ENCODE data around the gene RAB23.
"Not testable (repeated sequence)": the region's sequence is repeated elsewhere in the genome, so short reads cannot be mapped to it uniquely, and the experiment has no call there.

Gene RAB23

DNA sequence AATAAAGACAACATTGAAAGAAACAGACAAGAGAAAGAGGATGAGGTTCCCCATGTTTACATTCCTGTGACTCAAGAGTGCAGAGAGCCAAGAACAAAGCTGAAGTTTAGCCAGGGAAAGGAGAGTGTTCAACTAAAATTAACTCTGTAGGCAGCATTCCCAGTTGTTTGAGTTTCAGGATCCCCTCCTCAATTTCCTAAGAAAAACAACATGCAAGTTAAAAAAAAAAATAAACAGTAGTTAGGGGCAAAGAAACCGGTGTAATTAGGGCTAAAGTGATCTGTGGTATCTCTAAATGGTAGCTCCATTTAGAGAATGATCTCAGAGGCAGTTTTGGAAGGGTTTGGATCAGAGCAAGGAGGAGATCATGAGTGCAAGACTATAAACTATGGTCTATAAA, 30.9 kb upstream of the RAB23 start:
- no peak for TF ChIP-seq POLR2A (IDR thresholded peaks at IDR 0.05; ENCODE audit: low read depth, low read length)
- no peak for DNase-seq (ENCODE audit: insufficient read length, low spot score)
- FAIRE-seq, result no peak

DNA sequence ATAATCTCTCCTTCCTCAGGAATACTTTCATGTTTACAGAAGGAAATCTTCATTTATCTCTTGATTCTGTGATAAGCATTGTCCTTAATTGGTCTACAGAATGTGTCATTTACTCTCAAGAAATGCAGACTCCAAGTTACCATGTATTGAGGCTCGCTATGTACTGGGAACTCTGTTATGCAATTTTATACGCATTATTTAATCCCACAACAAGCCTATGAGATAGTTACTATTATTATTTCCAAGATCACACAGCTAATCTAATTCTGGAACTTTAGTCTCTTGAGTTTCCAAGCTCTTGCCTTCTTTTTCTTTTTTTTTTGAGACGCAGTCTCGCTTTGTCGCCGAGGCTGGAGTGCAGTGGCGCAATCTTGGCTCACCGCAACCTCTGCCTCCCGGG, 30.0 kb upstream of the RAB23 start:
- no peak for TF ChIP-seq POLR2A (IDR thresholded peaks at IDR 0.05; ENCODE audit: low read depth, low read length)
- no peak for FAIRE-seq
- DNase-seq (ENCODE audit: insufficient read length, low spot score), result no peak

DNA sequence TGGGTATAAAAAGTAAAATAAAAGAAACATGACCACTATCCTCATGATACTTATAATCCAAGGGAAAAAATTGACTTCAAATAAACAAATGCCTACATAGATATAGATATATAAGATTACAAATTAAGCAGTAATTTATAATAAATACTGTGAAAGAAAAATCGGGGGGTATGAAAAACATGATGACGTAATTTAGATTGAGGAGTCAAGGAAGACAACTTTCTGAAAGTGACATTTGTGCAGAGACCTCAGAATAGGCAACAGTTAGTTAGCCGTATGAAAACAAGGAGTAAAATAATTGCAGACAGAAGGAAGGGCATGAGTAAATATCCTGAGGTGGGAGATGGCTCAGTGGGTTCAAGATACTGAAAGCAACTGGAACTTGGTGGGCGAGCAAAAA, 28.2 kb upstream of the RAB23 start:
- no peak for TF ChIP-seq POLR2A (IDR thresholded peaks at IDR 0.05; ENCODE audit: low read depth, low read length)
- no peak for DNase-seq (ENCODE audit: insufficient read length, low spot score)
- no peak for FAIRE-seq

DNA sequence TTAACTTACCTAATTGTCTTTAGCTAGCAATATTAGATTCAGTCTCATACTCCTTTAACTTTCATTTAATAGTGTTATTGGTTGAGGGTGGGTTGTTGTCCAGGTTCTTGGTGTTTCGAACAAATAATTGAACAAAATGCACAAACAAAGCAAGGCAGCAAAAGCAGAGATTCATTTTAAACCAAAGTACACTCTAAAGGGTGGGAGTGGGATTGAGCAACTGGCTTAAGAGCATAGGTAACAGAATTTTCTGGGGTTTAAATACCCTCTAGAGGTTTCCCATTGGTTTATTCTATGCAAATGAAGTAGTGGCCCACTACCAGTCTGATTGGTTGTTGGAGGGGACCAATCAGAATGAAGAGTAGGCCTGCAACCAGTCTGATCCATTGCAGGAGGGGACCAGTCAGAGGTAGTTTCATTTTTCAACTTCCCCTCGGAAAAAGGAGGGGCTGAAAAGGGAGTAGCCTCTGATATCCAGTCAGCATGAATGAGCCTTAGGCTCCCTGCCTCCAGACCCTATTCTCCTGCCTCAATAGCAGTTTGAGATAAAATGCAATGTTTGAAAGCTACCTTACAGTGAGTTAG, 26.3 kb upstream of the RAB23 start:
- FAIRE-seq (no peak), DNase-seq (ENCODE audit: insufficient read length, low spot score) (no peak)
- TF ChIP-seq POLR2A (IDR thresholded peaks at IDR 0.05; ENCODE audit: low read depth, low read length), result no peak

DNA sequence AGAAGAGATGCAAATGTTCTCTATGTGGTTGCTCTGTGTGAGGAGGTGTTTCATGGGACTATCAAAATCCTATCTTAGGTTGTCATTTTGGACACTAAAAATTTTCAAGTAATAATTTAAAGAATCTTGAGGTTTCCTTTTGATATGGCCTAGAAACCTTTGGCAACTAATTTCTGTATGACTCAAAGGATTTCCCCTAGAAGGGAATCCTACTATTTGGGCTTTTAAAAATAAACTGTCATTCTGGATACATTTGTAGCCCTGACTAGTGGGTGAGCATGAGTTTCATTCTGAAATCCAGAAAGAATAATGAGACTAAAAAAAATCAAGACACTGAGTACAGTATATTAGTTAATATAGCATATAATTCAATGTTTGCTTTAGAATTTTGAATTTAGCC, 25.5 kb upstream of the RAB23 start:
- no peak for DNase-seq (ENCODE audit: insufficient read length, low spot score)
- no peak for TF ChIP-seq POLR2A (IDR thresholded peaks at IDR 0.05; ENCODE audit: low read depth, low read length)
- no peak for FAIRE-seq

DNA sequence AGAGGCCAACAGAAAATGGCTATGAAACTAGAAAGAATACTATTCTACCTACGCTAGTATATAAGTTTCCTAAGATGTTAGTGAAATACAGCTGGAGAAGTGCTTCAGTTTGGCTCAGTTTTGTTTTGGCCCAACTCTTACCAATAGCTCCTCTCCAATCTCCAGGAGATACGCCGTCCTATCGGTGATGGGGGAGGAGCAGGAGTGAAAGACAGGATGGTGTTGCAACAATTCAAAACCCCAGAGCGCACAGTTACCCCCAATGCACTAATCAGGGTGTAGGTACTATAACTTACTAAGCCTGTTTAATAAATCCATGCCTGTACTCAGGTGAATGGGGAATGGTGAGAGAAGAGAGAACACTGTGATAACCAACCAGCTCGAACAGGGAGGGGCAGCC, 24.2 kb upstream of the RAB23 start:
- no peak for TF ChIP-seq POLR2A (IDR thresholded peaks at IDR 0.05; ENCODE audit: low read depth, low read length)
- FAIRE-seq (no peak), DNase-seq (ENCODE audit: insufficient read length, low spot score) (no peak)

DNA sequence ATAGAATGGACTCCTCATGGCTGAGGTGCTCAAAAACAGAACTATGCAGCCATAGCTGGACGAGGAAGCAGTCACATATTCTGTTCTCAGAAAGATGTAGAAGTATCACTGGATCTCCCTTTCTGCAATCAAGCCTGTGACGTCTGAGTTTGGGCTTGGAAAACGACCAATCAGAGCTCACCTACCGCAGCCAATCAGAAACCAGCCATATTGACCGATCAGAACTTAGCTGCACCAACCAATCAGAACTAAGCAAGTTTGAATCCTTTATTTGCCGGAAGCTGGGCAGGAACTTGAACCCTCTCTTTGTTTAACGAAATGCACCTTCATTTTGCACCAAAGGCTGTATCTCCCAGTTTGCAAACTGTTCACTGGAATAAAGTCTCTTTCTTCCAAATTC, 21.8 kb upstream of the RAB23 start:
- no peak for DNase-seq (ENCODE audit: insufficient read length, low spot score)
- no peak for FAIRE-seq
- TF ChIP-seq POLR2A (IDR thresholded peaks at IDR 0.05; ENCODE audit: low read depth, low read length), result no peak

DNA sequence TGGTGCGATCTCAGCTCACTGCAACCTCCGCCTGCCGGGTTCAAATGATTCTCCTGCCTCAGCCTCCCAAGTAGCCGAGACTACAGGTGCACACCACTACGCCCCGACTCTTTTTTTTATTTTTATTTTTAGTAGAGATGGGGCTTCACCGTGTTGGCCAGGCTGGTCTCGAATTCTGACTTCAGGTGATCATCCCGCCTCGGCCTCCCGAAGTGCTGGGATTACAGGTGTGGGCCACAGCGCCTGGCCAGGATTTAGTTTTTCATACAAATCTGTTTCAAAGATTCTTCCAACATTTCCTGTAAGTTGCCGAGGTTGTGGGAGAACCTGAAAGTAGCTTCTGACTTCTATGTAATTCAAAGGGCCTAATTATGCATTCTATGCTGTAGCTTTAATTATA, 21.4 kb upstream of the RAB23 start:
- FAIRE-seq; DNase-seq (ENCODE audit: insufficient read length, low spot score): not testable (repeated sequence)

DNA sequence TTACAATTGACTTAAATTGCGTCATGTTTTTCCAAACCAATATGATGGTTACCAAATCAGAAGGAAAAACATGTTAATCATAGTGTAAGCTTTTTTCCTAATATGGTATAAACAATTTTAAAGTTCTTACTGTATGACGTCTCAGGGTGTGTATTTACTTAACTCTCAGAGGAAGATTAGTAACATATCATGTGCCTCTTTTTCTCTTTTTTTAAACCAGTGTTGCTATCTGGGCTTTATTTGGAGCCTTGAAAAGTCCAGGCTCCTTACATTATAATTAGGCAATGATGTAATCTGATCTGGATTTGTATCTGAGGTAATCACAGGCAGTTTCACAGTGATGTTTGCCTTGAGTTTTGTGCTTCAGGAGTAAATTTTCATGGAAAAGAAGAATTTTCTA, 20.4 kb upstream of the RAB23 start:
- DNase-seq (ENCODE audit: insufficient read length, low spot score), result no peak
- no peak for FAIRE-seq
- TF ChIP-seq POLR2A (IDR thresholded peaks at IDR 0.05; ENCODE audit: low read depth, low read length), result no peak

DNA sequence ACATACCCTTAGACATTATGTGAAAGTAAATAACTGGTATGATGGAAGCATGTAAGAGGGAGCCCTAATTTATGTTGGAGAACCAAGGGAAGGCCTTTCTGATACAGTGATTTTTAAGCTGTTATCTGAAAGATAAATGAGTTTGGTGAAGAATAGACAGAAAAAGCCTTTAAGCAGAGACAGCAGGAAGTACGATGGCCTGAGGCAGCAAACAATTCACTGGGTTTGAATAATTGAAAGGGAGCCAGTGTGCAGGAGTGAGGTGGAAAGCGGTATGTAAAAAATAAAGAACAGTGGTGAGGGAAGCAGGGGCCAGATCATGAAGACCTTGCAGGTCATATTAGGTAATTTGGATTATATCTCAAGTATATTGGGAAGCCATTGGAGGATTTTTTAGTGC, 4.1 kb upstream of the RAB23 start:
- FAIRE-seq (no peak), DNase-seq (ENCODE audit: insufficient read length, low spot score) (no peak)
- no peak for TF ChIP-seq POLR2A (IDR thresholded peaks at IDR 0.05; ENCODE audit: low read depth, low read length)

DNA sequence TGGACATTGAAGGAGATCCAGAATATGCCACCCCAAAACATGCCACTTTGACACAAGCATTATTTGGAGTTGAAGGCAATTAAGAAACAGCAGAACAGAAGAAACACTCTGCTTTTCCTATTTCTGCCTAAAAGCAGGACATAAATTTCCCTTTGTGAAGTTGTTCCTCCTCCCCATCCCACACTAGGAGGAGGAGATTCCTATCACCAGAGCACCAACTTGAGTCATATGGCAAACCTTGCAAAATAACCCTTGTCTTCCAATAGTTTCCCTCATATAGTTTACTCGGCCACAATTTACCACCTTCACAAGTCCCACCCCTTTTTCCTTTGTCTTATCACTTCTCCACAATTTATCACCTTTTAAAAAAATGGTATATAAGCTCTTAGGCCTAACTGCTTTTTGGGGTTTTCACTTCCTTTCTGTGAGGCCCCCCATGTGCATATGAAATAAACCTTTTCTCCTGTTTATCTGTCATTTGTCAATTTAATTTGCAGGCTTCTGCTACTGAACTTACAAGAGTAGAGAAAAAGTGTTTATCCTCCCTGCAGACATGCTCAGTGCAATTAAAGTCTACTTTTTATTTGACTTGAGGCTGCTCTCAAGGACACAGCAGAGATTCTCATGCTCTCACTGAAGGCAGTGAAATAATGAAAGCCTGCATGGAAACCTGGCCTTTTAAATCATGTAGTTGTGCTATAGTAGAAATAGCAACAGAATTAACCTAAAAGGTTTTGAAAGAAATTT, 2.8 kb upstream of the RAB23 start:
- no peak for TF ChIP-seq POLR2A (IDR thresholded peaks at IDR 0.05; ENCODE audit: low read depth, low read length)
- DNase-seq (ENCODE audit: insufficient read length, low spot score) (no peak), FAIRE-seq (peak; percentile 50)

DNA sequence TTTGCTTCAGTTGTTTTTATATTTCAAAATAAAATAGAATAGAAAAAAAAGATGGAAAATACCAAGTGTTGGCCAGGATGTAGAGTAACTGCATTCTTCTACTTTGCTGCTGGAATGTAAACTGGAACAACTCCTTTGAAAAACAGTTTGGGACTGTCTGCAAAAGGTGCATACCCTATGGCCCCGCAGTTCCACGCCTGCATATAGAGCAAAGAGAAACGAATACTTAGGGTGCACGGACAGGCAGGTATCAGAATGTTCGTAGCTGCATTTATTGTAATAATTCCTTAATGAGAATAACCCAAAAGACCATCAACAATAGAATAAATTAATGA, 603 bp upstream of the RAB23 start:
- FAIRE-seq, result peak; percentile 41
- DNase-seq (ENCODE audit: insufficient read length, low spot score), result no peak
- no peak for TF ChIP-seq POLR2A (IDR thresholded peaks at IDR 0.05; ENCODE audit: low read depth, low read length)

DNA sequence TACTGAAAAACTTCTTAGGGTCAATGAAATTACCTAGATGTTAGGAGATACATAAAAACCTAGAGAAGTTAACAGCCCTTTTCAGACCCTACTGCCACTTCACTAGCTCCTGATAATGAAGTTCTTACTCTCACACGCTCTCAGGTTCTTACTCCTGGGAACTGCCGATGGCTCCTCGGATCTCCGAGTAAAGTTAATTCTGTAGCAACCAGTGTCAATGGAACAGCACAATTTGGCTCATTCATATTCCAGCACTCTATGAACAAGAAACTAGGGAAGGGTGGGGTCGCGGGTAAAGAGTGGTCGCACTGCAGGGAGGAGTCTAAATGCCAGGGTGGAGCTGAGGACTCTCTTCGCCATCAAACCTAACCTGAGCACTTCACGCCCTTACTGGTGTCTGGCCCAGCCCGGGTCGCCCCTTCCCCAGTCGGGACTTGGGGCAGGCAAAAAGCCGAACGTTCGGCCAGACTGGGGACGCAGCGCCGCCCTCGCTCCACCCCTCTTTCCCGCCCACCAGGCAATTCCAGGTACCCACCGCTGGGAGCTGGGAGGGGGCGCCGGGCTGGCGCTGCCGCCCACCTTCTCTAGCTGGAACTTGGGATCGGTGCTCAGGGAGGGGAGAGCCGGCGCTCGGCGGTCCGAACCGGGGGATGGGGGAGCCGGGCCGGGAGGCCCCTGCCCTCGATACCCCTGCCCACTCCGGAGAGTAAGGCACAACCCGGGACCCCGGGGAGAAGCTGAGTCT, 744 bp downstream of the RAB23 start:
- FAIRE-seq, result peak; percentile 33
- peak; percentile 47 for DNase-seq (ENCODE audit: insufficient read length, low spot score)
- TF ChIP-seq POLR2A (IDR thresholded peaks at IDR 0.05; ENCODE audit: low read depth, low read length), result peak; percentile 57

DNA sequence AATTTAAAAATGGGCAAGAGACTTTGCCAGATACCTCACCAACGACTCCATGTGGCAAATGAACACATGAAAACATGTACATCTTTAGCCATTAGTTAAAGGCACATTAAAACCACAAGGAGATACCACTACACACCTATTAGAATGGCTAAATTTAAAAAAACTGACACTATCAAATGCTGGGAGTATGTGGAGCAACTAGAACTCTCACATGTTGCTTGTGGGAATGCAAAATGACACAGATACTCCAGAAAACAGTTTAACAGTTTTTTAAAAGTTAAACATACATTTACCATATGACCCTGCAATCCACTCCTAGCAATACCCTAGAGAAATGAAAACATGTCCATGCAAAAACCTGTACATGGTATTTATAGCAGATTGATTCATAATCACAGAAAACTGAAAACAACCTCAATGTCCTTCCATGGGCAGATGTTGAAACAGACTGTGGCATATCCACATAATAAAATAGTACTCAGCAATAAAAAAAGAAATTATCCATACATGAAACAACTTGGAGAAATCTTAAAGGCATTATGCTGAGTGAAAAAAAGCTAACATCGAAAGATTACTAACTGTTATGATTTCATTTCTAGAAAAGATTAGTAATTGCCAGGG, 1.9 kb downstream of the RAB23 start:
- no peak for TF ChIP-seq POLR2A (IDR thresholded peaks at IDR 0.05; ENCODE audit: low read depth, low read length)
- FAIRE-seq (peak; percentile 11), DNase-seq (ENCODE audit: insufficient read length, low spot score) (no peak)
